ENCODE results near the gene EDNRB. TPM values are rescaled to one million over a fixed set of nuclear protein-coding genes. Genes with fewer than 3 reads are reported as not detected.

Gene EDNRB
- total RNA-seq, 4 donors from 2014 or later, result 19.4 to 63.6 (median 22.5) TPM

- TF ChIP-seq POLR2A (IDR thresholded peaks at IDR 0.05) (no peak), CTCF (IDR thresholded peaks at IDR 0.05) (no peak), EP300 (IDR thresholded peaks at IDR 0.05) (peak in 1 of 2 donors; percentile 28)
- peak overlapping the region in 3 of 4 donors; percentile 50 to 86 (median 84) for H3K27ac ChIP-seq
- no peak for DNase-seq (ENCODE audit: low spot score in 2 of 2)
- H3K27me3 ChIP-seq, result no peaks in the 10 kb centered on the region
- peaks cover 0 to 20% (median 2%) of the 10 kb centered on the region in 4 donors for H3K4me1 ChIP-seq
- peaks cover 0 to 8% (median 2%) of the 10 kb centered on the region in 4 donors for H3K9me3 ChIP-seq
- peaks cover 0 to 12% (median 0%) of the 10 kb centered on the region in 3 donors for H3K36me3 ChIP-seq
- H3K4me3 ChIP-seq, result no peak overlapping the region
- 19 to 41% methylated on average over 4 of the region's 4 CpGs for WGBS, 2 donors
Observed at GRCh38 chr13:77898097-77898496, 20.5 kb downstream of the EDNRB start.

DNA sequence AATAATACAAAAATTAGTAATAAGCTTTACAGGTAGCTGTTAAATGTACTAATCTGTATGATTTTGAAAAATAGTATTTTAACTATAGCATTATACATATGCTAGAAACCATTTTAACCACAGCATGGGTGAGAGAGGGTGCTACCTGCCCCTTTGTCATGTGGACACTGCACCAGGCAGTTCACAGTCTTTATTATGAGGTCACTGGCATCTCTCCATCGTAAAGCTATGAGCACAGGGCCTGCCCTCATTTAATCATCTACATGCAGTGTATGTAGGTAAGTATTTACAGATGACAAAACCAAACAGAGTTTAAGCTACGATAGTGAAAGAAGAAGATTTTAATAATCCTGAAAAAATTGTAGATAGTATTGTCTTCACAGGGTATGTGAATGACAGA is 21.7 kb downstream of the EDNRB start:
- H3K4me3 ChIP-seq, result peak overlapping the region in 2 of 4 donors; percentile 3 to 5
- WGBS, 2 donors, result 37 to 38% methylated on average over 2 of the region's 2 CpGs
- H3K4me1 ChIP-seq, result peaks cover 0 to 20% (median 2%) of the 10 kb centered on the region in 4 donors
- no peak for DNase-seq (ENCODE audit: low spot score in 2 of 2)
- H3K9me3 ChIP-seq, result no peaks in the 10 kb centered on the region
- no peaks in the 10 kb centered on the region for H3K27me3 ChIP-seq
- peak overlapping the region; percentile 50 to 86 (median 69) for H3K27ac ChIP-seq
- peaks cover 0 to 1% (median 0%) of the 10 kb centered on the region in 3 donors for H3K36me3 ChIP-seq
- TF ChIP-seq EP300 (IDR thresholded peaks at IDR 0.05) (no peak), CTCF (IDR thresholded peaks at IDR 0.05) (no peak), POLR2A (IDR thresholded peaks at IDR 0.05) (no peak)

GRCh38 chr13:77896536-77896935 is 22.1 kb downstream of the EDNRB start:
- Histone ChIP-seq H3K27me3 (no peaks in the 10 kb centered on the region), H3K36me3 (no peaks in the 10 kb centered on the region), H3K9me3 (no peaks in the 10 kb centered on the region), H3K27ac (peak overlapping the region; percentile 50 to 86 (median 69)), H3K4me3 (peak overlapping the region in 2 of 4 donors; percentile 3 to 5), H3K4me1 (peaks cover 0 to 20% (median 2%) of the 10 kb centered on the region in 4 donors)
- WGBS, 2 donors, result 30 to 42% methylated on average over 8 of the region's 8 CpGs
- peak in 1 of 2 donors; percentile 24 for TF ChIP-seq POLR2A (IDR thresholded peaks at IDR 0.05)
- TF ChIP-seq EP300 (IDR thresholded peaks at IDR 0.05), result peak; percentile 81 to 90
- TF ChIP-seq CTCF (IDR thresholded peaks at IDR 0.05), result no peak
- peak; percentile 16 to 38 for DNase-seq (ENCODE audit: low spot score in 2 of 2)

- peak overlapping the region in 1 of 4 donors; percentile 30 for H3K27ac ChIP-seq
- peaks cover 0 to 20% (median 2%) of the 10 kb centered on the region in 4 donors for H3K4me1 ChIP-seq
- H3K27me3 ChIP-seq, result no peaks in the 10 kb centered on the region
- no peak overlapping the region for H3K4me3 ChIP-seq
- TF ChIP-seq POLR2A (IDR thresholded peaks at IDR 0.05) (no peak), EP300 (IDR thresholded peaks at IDR 0.05) (no peak), CTCF (IDR thresholded peaks at IDR 0.05) (no peak)
- no peaks in the 10 kb centered on the region for H3K36me3 ChIP-seq
- WGBS, 2 donors, result 17 to 24% methylated on average over 3 of the region's 3 CpGs
- DNase-seq (ENCODE audit: low spot score in 2 of 2), result no peak
- H3K9me3 ChIP-seq, result no peaks in the 10 kb centered on the region
Observed at GRCh38 chr13:77894743-77895142, 23.9 kb downstream of the EDNRB start.

DNA sequence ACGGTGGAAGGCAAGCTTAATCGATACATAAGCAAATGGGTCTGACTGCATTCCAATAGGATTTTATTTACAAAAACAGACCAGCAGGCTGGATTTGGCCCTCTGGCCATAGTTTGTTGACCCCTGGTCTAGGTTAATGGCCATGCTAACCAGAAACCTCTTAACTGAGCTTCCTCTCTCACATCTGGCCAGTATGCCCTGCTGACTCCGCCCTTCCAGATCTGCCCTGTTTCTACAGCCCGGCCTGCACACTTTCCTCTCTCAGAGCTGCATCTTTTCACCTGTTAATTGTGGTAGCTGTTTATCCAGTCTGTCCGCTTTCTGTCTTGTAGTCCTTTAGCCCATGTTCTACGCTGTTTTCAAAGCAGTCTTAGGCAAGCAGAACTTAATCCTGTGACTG is 25.6 kb downstream of the EDNRB start:
- Histone ChIP-seq H3K9me3 (no peaks in the 10 kb centered on the region), H3K36me3 (no peaks in the 10 kb centered on the region), H3K27ac (no peak overlapping the region), H3K4me3 (no peak overlapping the region), H3K27me3 (no peaks in the 10 kb centered on the region), H3K4me1 (peaks cover 0 to 20% (median 2%) of the 10 kb centered on the region in 4 donors)
- TF ChIP-seq CTCF (IDR thresholded peaks at IDR 0.05), result no peak
- no peak for TF ChIP-seq POLR2A (IDR thresholded peaks at IDR 0.05)
- no peak for TF ChIP-seq EP300 (IDR thresholded peaks at IDR 0.05)
- DNase-seq (ENCODE audit: low spot score in 2 of 2), result no peak
- 80 to 83% methylated on average over 6 of the region's 6 CpGs for WGBS, 2 donors
